ENCODE results near the gene ANKRD12.
A peak's percentile ranks its signal among the peaks of the same experiment; 100 is the strongest.

ANKRD12 gene

GRCh38 chr18:9296233-9297006 is 159.8 kb downstream of the ANKRD12 start:
- DNase-seq: peak; percentile 7

- DNase-seq: no peak
Observed at GRCh38 chr18:9297007-9297393, 160.4 kb downstream of the ANKRD12 start.

GRCh38 chr18:9304388-9305070 is 167.9 kb downstream of the ANKRD12 start:
- no peak for DNase-seq

- DNase-seq: no peak
Observed at GRCh38 chr18:9319333-9319732, 182.8 kb downstream of the ANKRD12 start.

GRCh38 chr18:9321017-9321452 is 184.5 kb downstream of the ANKRD12 start:
- no peak for DNase-seq

- no peak for DNase-seq
Observed at GRCh38 chr18:9321736-9322135, 185.2 kb downstream of the ANKRD12 start.

- no peak for DNase-seq
Observed at GRCh38 chr18:9322744-9323143, 186.2 kb downstream of the ANKRD12 start.

GRCh38 chr18:9323750-9324445 is 187.3 kb downstream of the ANKRD12 start:
- DNase-seq: no peak

GRCh38 chr18:9325716-9326115 is 189.1 kb downstream of the ANKRD12 start:
- no peak for DNase-seq

GRCh38 chr18:9328776-9329175 is 192.2 kb downstream of the ANKRD12 start:
- no peak for DNase-seq

GRCh38 chr18:9329471-9329870 is 192.9 kb downstream of the ANKRD12 start:
- DNase-seq: no peak

GRCh38 chr18:9330419-9330818 is 193.8 kb downstream of the ANKRD12 start:
- DNase-seq: no peak

GRCh38 chr18:9333441-9334328 is 197.1 kb downstream of the ANKRD12 start:
- no peak for DNase-seq

- peak; percentile 52 for DNase-seq
Observed at GRCh38 chr18:9334329-9334972, 197.9 kb downstream of the ANKRD12 start, which contains the start of gene TWSG1. TWSG1 (plus strand) TSS chr18:9334773; CDS start chr18:9337230, 2,457 bp downstream.

- no peak for DNase-seq
Observed at GRCh38 chr18:9334973-9335696, 198.6 kb downstream of the ANKRD12 start.
